Stimulated activated naive CD4-positive, alpha-beta T cell (primary cell): ENCODE data around the gene SMYD3.

Experiments used
- DNase-seq, 6 experiments: peaks; one replicate each; lab custom pipeline; 2025; lab: John Stamatoyannopoulos, UW

The SMYD3 gene

GRCh38 chr1:245872475-245872874 lies 634.6 kb downstream of the SMYD3 start:
- no peak for DNase-seq

- DNase-seq: no peak
Measured at GRCh38 chr1:245871915-245872314, 635.2 kb downstream of the SMYD3 start.

- no peak for DNase-seq
Measured at GRCh38 chr1:245871191-245871590, 635.9 kb downstream of the SMYD3 start.

GRCh38 chr1:245870698-245871097 lies 636.4 kb downstream of the SMYD3 start:
- no peak for DNase-seq

- no peak for DNase-seq
Measured at GRCh38 chr1:245869847-245870246, 637.2 kb downstream of the SMYD3 start.

GRCh38 chr1:245867738-245868137 lies 639.3 kb downstream of the SMYD3 start:
- DNase-seq: no peak

GRCh38 chr1:245864872-245865271 lies 642.2 kb downstream of the SMYD3 start:
- DNase-seq: no peak

- DNase-seq: no peak
Measured at GRCh38 chr1:245863566-245864184, 643.4 kb downstream of the SMYD3 start.

GRCh38 chr1:245862812-245863540 lies 644.1 kb downstream of the SMYD3 start:
- no peak for DNase-seq

- no peak for DNase-seq
Measured at GRCh38 chr1:245860657-245861544, 646.2 kb downstream of the SMYD3 start.

- DNase-seq: no peak
Measured at GRCh38 chr1:245859493-245860114, 647.5 kb downstream of the SMYD3 start.

GRCh38 chr1:245858722-245859492 lies 648.2 kb downstream of the SMYD3 start:
- no peak for DNase-seq

GRCh38 chr1:245858022-245858721 lies 648.9 kb downstream of the SMYD3 start:
- DNase-seq: no peak

GRCh38 chr1:245856944-245857531 lies 650.0 kb downstream of the SMYD3 start:
- DNase-seq: no peak

- no peak for DNase-seq
Measured at GRCh38 chr1:245855846-245856730, 651.0 kb downstream of the SMYD3 start.

- DNase-seq: no peak
Measured at GRCh38 chr1:245853291-245853690, 653.8 kb downstream of the SMYD3 start.

GRCh38 chr1:245843101-245843500 lies 664.0 kb downstream of the SMYD3 start:
- DNase-seq: no peak

- DNase-seq: no peak
Measured at GRCh38 chr1:245842106-245842505, 665.0 kb downstream of the SMYD3 start.

GRCh38 chr1:245840971-245841370 lies 666.1 kb downstream of the SMYD3 start:
- no peak for DNase-seq
